GM13977 (cell line): ENCODE data around the gene PTPRF.

Experiments used
- DNase-seq: peaks from one replicate; pipeline ENCODE4 v3.0.0; 2012; ENCODE audit warnings: low spot score
- in situ Hi-C: fragments of 300-500 bp; cut with MboI; formaldehyde crosslinking; loops from one replicate; pipeline ENCODE4 v1.12.0; 2022; ENCODE audit warnings: low sequenced_read_pairs, low pct_unique_long_range_greater_than_20kb, mixed read lengths, inconsistent platforms; ENCODE audit not compliant: unreplicated experiment
- TF ChIP-seq, protein P1 (sequence below): IDR thresholded peaks from 2 replicates; pipeline ENCODE4 v1.5.1; 2012; ENCODE audit warnings: mild to moderate bottlenecking, control low read depth; ENCODE audit not compliant: insufficient read depth; ENCODE audit errors: extremely low read depth, missing control alignments

The PTPRF gene

DNA sequence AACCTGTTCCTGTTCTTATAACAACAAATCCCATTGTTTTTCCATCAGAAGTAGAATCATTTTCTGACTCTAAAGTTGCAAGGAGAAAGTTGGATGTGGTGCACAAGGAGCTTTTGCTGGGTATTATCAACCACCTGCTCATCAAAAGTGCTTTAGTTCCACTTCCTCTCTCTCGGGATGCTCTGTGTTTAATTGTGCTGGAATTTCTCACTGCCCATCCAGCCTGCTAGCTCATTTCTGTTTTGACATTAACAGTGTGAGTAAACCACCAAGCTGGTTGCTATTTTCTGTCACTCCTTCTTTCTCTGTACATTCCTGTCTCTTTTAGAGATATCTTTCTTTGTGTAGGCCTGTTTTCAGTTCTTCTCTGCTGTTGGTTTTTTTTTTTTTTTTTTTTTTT is 125.3 kb downstream of the PTPRF start:
- in situ Hi-C loops, result no loop called here
- TF ChIP-seq, protein P1, sequence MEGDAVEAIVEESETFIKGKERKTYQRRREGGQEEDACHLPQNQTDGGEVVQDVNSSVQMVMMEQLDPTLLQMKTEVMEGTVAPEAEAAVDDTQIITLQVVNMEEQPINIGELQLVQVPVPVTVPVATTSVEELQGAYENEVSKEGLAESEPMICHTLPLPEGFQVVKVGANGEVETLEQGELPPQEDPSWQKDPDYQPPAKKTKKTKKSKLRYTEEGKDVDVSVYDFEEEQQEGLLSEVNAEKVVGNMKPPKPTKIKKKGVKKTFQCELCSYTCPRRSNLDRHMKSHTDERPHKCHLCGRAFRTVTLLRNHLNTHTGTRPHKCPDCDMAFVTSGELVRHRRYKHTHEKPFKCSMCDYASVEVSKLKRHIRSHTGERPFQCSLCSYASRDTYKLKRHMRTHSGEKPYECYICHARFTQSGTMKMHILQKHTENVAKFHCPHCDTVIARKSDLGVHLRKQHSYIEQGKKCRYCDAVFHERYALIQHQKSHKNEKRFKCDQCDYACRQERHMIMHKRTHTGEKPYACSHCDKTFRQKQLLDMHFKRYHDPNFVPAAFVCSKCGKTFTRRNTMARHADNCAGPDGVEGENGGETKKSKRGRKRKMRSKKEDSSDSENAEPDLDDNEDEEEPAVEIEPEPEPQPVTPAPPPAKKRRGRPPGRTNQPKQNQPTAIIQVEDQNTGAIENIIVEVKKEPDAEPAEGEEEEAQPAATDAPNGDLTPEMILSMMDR, result no peak
- no peak for DNase-seq

DNA sequence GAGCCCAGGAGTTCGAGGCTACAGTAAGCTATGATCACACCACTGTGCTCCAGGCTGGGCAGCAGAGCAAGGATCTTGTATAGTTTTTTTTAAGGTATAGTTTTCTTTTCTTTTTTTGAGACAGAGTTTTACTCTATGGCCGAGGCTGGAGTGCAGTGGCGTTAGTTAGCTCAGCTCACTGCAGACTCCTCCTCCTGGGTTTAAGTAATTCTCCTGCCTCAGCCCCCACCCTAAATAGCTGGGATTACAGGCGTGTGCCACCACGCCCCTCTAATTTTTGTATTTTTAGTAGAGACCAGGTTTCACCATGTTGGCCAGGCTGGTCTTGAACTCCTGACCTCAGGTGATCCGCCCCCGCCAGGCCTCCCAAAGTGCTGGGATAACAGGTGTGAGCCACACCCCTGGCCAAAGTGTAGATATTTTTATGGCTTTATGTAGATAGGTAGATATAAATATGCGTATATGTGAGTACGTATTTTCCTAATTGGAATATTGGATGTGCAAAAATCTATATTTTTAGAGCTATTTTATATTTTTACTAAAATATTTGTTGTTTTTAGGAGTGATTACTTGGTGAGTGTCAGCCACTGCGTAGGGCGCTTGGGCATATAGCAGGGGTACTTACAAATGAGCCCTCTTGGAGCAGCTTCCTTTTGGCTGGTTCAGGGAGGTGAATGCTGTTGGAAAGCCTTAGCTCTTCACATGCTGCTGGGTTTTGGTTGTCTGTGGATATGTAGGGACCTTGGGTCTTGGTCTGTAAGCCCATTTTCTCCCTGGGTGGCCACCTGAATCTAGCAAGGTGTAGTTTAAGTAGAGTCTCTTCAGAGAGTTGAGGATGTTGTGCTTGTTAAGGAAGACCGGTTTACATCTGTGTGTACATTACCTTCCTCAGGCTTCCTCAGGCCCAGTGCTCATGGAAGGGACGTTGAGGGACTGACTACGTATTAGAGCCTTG is 128.8 kb downstream of the PTPRF start:
- DNase-seq, result no peak
- in situ Hi-C loops, result no loop called here
- TF ChIP-seq, protein P1, result no peak

DNA sequence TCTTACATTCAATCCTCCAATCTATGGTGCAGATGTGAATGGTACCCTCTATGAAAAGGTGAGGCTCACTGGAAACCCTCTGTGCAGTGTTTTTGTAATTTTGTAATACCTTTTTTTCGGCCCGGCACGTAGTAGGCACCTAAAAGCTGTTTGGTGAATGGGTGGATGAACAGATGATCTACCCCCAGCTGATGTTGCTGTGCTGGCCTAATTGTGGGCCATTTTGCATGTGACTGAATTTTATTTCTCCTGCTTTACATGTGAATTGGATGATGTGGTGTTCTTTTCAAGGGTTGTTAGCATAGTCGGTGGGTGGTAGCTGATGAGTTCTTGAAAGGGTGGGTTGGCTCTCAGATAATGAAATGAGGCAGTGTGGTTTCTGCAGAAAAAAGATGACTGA is 129.7 kb downstream of the PTPRF start:
- in situ Hi-C loops, result no loop called here
- no peak for DNase-seq
- TF ChIP-seq, protein P1, result no peak

DNA sequence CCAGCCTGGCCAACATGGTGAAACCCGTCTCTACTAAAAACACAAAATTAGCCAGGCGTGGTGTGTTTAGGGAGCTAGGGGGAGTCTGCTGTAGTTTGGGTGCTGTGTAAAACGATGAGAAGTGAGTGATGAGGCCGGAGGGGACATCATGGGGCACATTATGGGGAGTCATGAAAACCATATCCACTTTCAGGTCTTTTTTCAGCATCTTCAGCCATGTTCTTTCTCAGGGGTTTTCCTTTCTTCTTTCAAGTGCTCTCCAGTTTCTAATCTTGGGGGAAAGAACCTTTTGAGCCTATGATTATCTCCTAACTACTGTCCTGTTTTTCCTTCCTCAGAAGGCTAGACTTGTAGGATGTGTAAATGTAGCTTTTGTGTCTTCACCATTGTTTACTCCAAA is 133.7 kb downstream of the PTPRF start:
- in situ Hi-C loops, result no loop called here
- TF ChIP-seq, protein P1, result no peak
- peak; percentile 69 for DNase-seq

DNA sequence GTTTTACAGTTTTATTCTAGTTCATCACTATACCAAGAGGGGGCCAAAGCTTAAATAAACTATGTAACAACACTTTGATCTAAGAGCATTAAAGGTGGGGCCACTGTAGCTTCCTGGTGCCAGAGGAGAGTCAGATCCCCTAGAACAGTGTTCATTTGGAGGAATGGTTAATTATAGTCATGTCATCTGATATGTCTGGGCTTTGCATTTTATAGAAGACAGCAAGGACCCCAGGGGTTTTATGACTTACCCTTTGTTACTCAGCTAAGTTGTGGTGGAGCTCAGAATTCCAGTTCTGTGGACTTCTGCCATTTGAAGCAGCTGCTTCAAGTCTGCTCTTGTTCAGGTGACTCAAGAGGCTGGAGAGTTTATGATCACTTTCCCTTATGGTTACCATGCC is 135.9 kb downstream of the PTPRF start:
- DNase-seq, result no peak
- TF ChIP-seq, protein P1, result no peak
- in situ Hi-C loops, result no loop called here

DNA sequence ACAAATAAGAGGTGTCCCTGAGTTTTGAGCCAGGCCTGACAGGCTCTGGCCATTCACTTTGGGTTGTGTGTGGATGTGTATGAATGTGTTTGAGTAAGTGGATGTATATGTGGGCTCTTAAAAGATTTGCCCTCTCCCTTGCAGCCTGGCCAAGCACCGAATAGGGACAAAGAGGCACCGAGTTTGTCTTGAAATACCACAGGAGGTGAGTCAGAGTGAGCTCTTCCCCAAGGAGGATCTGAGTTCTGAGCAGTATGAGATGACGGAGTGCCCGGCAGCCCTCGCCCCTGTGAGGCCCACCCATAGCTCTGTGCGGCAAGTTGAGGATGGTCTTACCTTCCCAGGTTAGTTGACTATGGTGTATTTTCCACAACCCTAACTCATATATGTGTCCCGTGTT is 138.3 kb downstream of the PTPRF start:
- no peak for DNase-seq
- in situ Hi-C loops, result no loop called here
- TF ChIP-seq, protein P1, result no peak
